GM12864 (cell line): ENCODE data around the gene MORC2.

Experiments used
- DNase-seq: peaks from one replicate; pipeline ENCODE4 v3.0.0-alpha.2; 2011; ENCODE audit warnings: low read depth
- H3K4me3 ChIP-seq: 2 replicates; pipeline ENCODE4 v1.5.1; 2011; ENCODE audit warnings: mild to moderate bottlenecking, low read depth, low read length, control low read depth
- TF ChIP-seq, protein P1 (sequence below): IDR thresholded peaks from 2 replicates; pipeline ENCODE4 v1.5.1; 2011; ENCODE audit warnings: low read depth, mild to moderate bottlenecking, moderate library complexity, low read length, control low read depth, inconsistent platforms; ENCODE audit errors: missing control alignments

The MORC2 gene

GRCh38 chr22:30902496-30903357 lies 65.8 kb downstream of the MORC2 start:
- TF ChIP-seq, protein P1, sequence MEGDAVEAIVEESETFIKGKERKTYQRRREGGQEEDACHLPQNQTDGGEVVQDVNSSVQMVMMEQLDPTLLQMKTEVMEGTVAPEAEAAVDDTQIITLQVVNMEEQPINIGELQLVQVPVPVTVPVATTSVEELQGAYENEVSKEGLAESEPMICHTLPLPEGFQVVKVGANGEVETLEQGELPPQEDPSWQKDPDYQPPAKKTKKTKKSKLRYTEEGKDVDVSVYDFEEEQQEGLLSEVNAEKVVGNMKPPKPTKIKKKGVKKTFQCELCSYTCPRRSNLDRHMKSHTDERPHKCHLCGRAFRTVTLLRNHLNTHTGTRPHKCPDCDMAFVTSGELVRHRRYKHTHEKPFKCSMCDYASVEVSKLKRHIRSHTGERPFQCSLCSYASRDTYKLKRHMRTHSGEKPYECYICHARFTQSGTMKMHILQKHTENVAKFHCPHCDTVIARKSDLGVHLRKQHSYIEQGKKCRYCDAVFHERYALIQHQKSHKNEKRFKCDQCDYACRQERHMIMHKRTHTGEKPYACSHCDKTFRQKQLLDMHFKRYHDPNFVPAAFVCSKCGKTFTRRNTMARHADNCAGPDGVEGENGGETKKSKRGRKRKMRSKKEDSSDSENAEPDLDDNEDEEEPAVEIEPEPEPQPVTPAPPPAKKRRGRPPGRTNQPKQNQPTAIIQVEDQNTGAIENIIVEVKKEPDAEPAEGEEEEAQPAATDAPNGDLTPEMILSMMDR = no peak
- DNase-seq = peak; percentile 25
- no peak overlapping the region for H3K4me3 ChIP-seq

DNA sequence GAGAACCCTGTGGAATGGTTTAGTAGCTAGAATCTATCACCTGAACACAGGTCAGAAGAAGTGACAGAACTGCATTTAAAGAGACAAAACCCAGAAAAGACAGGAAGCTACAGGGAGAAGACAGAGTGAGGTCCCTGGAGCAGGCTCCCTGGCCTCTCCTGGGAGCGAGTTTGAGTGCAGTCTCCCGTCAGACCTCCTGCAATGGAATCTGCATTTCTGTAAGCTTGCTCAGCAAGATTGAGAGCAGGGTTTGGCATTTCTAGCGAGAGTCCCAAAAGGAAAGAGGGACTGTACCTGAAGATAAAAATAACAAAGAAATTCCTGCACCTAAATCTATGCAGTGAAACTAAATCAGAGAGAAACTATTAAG lies 74.2 kb downstream of the MORC2 start:
- H3K4me3 ChIP-seq = no peak overlapping the region
- no peak for DNase-seq
- TF ChIP-seq, protein P1 = no peak

DNA sequence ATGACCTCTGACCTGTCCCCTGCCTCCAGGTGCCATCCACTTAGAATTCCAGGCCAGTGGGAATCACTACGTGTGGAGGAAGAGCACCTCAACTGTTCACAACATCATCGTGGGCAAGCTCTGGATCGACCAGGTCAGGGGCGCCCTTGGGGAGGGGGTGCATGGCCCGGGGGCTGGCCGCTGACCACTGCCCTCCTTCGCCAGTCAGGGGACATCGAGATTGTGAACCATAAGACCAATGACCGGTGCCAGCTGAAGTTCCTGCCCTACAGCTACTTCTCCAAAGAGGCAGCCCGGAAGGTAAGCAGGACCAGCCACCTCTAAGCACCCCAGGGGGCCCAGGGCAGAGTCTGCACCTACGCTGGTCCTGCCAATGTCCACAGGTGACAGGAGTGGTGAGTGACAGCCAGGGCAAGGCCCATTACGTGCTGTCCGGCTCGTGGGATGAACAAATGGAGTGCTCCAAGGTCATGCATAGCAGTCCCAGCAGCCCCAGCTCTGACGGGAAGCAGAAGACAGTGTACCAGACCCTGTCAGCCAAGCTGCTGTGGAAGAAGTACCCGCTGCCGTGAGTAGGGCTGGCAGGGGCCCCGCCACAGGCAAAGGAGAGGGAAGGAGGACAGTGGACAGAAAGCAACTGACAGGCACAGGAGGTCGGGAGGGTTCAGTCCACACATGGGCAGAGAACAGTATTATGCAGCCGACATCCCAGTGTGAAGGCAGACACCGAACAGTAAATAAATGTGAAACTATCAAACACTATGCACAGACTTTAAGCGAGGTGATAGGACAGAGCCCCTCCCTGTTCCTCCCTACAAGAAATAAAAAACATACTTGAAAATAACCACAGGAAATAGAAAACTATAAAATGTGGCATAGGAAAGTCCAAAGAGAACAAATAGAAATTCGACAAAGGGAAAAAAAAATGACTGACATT lies 74.9 kb downstream of the MORC2 start:
- H3K4me3 ChIP-seq = no peak overlapping the region
- TF ChIP-seq, protein P1 = no peak
- DNase-seq = no peak

- DNase-seq = no peak
- TF ChIP-seq, protein P1 = no peak
- H3K4me3 ChIP-seq = no peak overlapping the region
These were observed 75.8 kb downstream of the MORC2 start for GRCh38 chr22:30892731-30893221.

DNA sequence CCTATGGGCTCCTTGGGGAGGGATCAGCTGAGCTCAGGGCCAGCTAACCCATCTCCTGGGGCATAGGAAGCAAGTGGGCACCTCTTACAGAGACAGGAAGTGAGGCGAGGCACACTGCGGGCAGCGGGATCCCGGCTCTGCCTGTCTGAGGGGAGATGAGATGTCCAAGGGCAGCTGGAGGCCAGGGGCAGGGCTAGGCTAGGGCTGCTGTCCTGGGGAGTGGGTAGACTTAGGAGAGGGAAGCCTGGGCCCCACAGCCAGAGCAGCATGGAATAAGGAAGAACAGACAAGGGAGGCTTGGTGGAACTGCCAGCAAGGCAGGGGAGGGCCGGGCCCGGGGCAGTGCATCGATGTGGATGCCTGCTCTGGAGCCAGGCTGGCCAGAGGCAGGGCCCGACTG lies 76.3 kb downstream of the MORC2 start:
- TF ChIP-seq, protein P1 = no peak
- H3K4me3 ChIP-seq = no peak overlapping the region
- no peak for DNase-seq

GRCh38 chr22:30891781-30892180 lies 76.8 kb downstream of the MORC2 start:
- TF ChIP-seq, protein P1 = no peak
- H3K4me3 ChIP-seq = no peak overlapping the region
- DNase-seq = no peak
